ENCODE measurements around the gene PRPF8.
A peak's percentile ranks its signal among the peaks of the same experiment; 100 is the strongest.

PRPF8 gene

DNA sequence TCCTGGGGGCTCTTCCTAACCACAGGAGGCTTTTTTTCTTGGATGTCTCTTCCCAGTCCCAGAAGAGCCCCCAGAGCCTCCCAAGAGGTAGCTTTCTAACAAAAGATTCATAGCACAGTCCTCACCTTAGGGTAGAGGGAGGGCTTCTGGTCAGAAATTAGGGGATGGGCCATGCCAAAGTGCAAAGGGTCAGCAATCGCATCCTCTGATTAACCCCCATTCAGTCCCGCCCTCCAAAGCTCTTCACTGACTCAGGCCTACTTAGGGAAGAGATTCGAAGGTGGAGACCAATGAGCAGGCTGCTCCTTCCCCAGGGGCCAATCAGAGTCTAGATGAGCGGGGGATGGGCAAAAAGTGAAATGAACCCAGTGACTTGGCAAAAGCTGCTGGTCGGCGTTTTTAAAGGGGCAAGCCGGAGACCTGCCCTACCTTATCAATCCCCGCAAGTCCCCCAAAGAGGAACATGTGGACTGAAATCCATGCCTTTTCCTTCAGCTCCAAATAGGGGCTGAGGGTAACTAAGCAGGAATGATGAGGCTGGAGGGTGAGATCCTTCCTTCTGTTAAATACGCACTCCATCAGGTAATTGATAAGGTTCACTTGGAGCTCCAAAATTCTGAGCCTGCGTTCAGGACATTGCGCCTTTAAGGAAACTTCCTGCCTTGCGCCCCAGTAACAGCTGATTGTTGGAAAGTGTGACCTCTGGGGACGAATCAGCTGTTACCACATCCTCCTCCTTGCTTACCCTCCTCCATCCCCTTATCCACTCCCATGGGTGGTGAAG is 32.4 kb upstream of the PRPF8 start:
- peak; percentile 96 for FAIRE-seq

DNA sequence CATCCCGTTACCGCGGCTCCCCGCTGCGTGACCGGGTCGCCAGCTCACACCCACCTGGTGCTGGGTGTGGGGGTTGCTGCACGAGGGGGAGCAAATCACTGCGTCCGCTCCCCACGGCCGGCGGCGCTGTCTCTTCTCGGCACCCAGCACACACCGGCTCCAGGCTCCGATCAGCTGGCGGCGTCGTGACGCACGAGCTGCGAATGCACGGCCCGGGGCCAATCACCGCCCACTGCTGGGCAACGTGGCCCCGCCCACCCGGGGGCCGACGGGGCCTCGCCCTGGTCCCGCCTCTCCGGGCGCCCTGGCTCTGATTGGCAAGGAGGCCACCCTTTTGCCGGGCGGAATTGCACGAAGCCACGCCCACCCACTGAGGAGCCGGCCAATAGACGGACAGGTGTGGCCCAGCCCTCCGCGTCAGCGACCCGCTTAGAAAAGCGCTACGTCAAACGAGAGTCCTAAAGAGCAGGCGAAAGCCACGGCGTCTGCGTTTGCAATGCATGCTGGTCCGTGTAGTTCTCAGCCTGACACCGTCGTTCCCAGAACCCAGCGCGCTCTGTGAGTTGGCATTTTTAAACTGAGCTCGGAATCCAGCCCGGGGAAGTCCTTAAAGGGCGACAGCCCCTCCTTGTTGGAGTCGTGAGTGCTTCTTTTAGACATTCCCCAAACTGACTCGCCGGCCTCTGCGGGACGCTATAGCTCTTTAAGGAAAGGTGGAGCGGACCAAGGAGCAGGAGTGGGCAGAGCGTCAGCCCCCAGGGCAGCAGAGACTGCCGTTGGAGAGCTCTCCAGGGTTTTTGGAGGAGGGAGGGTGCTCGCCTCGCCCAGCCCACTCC is 31.6 kb upstream of the PRPF8 start:
- DNase-seq (ENCODE audit: insufficient read length, low spot score) (peak; percentile 100), FAIRE-seq (peak; percentile 99)
- peak; percentile 72 for TF ChIP-seq POU2F2 (IDR thresholded peaks at IDR 0.05; ENCODE audit: low read depth, low read length)
- TF ChIP-seq TAF1 (IDR thresholded peaks at IDR 0.05; ENCODE audit: low read depth, low read length) = peak; percentile 94
- peak; percentile 5 for TF ChIP-seq PAX5 (IDR thresholded peaks at IDR 0.05; ENCODE audit: insufficient read depth, low read length, severe bottlenecking)
- peak; percentile 94 for TF ChIP-seq POLR2A (IDR thresholded peaks at IDR 0.05; ENCODE audit: low read depth, low read length)
- peak; percentile 97 for TF ChIP-seq POLR2AphosphoS5 (IDR thresholded peaks at IDR 0.05; ENCODE audit: low read depth, low read length)
- no peak for TF ChIP-seq SPI1 (IDR thresholded peaks at IDR 0.05; ENCODE audit: low read depth, low read length)

More for the DNA sequence above, 32.4 kb upstream of the PRPF8 start:
- peak; percentile 85 for DNase-seq (ENCODE audit: insufficient read length, low spot score)
- TF ChIP-seq TAF1 (IDR thresholded peaks at IDR 0.05; ENCODE audit: low read depth, low read length) (peak; percentile 54), POLR2AphosphoS5 (IDR thresholded peaks at IDR 0.05; ENCODE audit: low read depth, low read length) (peak; percentile 75), POU2F2 (IDR thresholded peaks at IDR 0.05; ENCODE audit: low read depth, low read length) (peak; percentile 37; the same call in 1 of the 2 replicates), POLR2A (IDR thresholded peaks at IDR 0.05; ENCODE audit: low read depth, low read length) (peak; percentile 85), PAX5 (IDR thresholded peaks at IDR 0.05; ENCODE audit: insufficient read depth, low read length, severe bottlenecking) (no peak), SPI1 (IDR thresholded peaks at IDR 0.05; ENCODE audit: low read depth, low read length) (0 out of 2 replicates have a peak, but pooled peaks have one; percentile 8)

DNA sequence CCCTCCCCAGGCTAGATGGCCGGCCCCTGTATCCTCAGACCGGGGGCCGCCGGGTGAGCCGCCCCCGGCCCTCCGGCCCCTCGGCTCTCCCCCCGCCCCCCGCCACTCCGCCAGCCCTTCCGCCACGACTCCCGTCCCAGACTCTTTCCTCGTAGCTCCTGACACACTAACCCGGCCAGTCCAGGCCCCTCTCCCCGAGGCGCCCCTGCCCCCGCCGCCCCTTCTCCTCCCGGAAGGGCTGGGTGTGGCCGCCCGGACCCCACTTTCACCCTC is 31.1 kb upstream of the PRPF8 start:
- TF ChIP-seq TAF1 (IDR thresholded peaks at IDR 0.05; ENCODE audit: low read depth, low read length) = no peak
- no peak for TF ChIP-seq POU2F2 (IDR thresholded peaks at IDR 0.05; ENCODE audit: low read depth, low read length)
- no peak for TF ChIP-seq POLR2AphosphoS5 (IDR thresholded peaks at IDR 0.05; ENCODE audit: low read depth, low read length)
- TF ChIP-seq PAX5 (IDR thresholded peaks at IDR 0.05; ENCODE audit: insufficient read depth, low read length, severe bottlenecking) = no peak
- TF ChIP-seq POLR2A (IDR thresholded peaks at IDR 0.05; ENCODE audit: low read depth, low read length) = no peak
- TF ChIP-seq SPI1 (IDR thresholded peaks at IDR 0.05; ENCODE audit: low read depth, low read length) = no peak
- FAIRE-seq (no peak), DNase-seq (ENCODE audit: insufficient read length, low spot score) (no peak)

DNA sequence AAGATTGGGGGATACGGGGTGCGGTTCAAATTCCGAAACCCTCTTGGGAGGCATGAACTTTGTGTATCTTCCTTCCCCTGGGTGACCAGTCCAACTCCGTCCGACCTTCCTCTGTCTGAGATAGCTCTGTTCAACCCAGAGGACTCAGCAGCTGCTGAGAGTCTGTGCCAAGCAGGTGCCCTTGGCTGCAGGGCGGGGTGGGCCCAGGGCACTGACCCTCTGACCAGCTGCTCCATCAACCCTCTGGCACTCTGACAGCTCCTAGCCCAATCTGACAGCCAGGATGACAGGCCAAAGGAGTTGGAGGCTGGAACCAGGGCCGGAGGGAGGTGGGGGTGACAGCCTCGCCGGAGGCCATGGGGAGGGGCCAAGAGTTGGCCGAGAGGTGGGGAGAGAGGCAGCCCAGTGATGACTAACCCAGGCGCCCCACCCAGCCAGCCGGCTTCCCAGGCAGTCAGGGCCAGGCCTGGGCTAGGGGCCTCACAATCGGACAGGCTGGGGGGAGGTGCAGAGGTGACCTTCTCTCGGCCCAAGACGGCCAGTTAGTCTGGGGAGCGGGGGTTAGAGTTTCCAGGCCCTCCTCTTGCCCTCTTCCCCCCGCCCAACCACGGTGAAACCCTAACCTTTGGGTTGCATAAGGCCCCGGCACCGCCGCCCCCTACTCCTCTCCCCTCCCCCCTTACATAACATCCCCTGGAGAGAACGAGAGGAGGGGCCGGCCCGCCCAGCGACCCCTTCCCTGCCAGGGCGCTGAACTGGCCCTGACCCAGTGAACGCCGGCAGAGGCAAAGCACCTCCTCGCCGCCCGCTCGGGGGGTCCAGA is 30.5 kb upstream of the PRPF8 start:
- DNase-seq (ENCODE audit: insufficient read length, low spot score) (no peak), FAIRE-seq (no peak)
- TF ChIP-seq PAX5 (IDR thresholded peaks at IDR 0.05; ENCODE audit: insufficient read depth, low read length, severe bottlenecking) (no peak), TAF1 (IDR thresholded peaks at IDR 0.05; ENCODE audit: low read depth, low read length) (no peak), POLR2AphosphoS5 (IDR thresholded peaks at IDR 0.05; ENCODE audit: low read depth, low read length) (no peak), POU2F2 (IDR thresholded peaks at IDR 0.05; ENCODE audit: low read depth, low read length) (no peak), SPI1 (IDR thresholded peaks at IDR 0.05; ENCODE audit: low read depth, low read length) (no peak), POLR2A (IDR thresholded peaks at IDR 0.05; ENCODE audit: low read depth, low read length) (no peak)

DNA sequence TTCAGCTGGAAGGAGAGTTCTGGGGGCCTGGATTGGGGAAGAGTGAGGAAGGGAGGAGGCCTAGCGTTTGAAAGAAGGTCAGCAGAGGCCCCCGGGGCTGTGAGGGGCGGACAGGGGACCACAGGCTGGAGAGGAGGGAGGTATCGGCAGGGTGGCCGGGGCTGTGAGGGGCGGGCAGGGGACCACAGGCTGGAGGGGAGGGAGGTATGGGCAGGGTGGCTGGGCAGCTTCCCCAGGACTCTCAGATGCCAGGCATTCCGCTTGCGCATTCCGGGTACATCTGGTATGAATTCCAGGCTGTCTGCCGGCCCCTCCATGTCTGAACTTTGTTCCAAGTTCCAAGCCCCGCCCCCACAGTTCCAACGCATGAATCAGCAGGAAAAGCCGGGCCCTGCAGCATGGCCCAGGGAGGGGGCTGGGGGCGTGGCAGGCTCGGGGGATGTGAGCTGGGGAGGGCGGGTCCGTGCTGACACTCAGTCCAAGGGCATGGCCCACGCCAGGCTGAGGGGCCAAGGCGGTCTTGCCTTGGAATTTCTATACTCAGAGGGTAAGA is 29.8 kb upstream of the PRPF8 start:
- no peak for FAIRE-seq
- no peak for TF ChIP-seq PAX5 (IDR thresholded peaks at IDR 0.05; ENCODE audit: insufficient read depth, low read length, severe bottlenecking)
- TF ChIP-seq POU2F2 (IDR thresholded peaks at IDR 0.05; ENCODE audit: low read depth, low read length) = no peak
- TF ChIP-seq SPI1 (IDR thresholded peaks at IDR 0.05; ENCODE audit: low read depth, low read length) = no peak
- TF ChIP-seq POLR2AphosphoS5 (IDR thresholded peaks at IDR 0.05; ENCODE audit: low read depth, low read length) = no peak
- TF ChIP-seq POLR2A (IDR thresholded peaks at IDR 0.05; ENCODE audit: low read depth, low read length) = no peak
- TF ChIP-seq TAF1 (IDR thresholded peaks at IDR 0.05; ENCODE audit: low read depth, low read length) = no peak
- no peak for DNase-seq (ENCODE audit: insufficient read length, low spot score)

DNA sequence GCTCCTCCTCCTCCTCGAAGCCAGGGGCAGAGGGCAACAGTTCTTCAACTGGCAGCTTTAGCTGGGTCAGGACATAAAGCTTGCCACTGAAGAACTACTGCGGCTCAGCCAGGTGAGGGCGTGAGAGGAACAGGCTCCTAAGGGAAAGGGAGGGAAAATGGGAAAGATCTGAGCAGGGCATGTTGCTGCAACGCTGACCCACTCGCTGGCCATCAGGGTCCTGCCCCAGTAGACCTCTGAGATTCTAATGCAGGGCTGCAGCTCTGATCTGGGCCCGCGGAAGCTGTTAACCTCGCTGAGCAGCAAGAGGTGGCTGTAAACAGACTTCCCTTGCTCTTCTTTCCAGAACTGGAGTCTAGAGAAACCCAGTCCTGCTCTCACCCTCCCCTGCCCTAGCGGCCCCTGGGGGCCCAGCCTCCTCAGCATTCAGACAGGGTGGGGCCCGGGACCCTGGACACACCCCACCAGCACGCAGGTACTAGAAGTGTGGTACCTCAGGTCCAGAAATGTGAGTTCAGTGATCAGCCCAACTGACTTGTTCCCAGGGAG is 29.3 kb upstream of the PRPF8 start:
- FAIRE-seq (no peak), DNase-seq (ENCODE audit: insufficient read length, low spot score) (no peak)
- TF ChIP-seq PAX5 (IDR thresholded peaks at IDR 0.05; ENCODE audit: insufficient read depth, low read length, severe bottlenecking) = no peak
- no peak for TF ChIP-seq POLR2A (IDR thresholded peaks at IDR 0.05; ENCODE audit: low read depth, low read length)
- TF ChIP-seq TAF1 (IDR thresholded peaks at IDR 0.05; ENCODE audit: low read depth, low read length) = no peak
- TF ChIP-seq POU2F2 (IDR thresholded peaks at IDR 0.05; ENCODE audit: low read depth, low read length) = no peak
- TF ChIP-seq SPI1 (IDR thresholded peaks at IDR 0.05; ENCODE audit: low read depth, low read length) = no peak
- no peak for TF ChIP-seq POLR2AphosphoS5 (IDR thresholded peaks at IDR 0.05; ENCODE audit: low read depth, low read length)

DNA sequence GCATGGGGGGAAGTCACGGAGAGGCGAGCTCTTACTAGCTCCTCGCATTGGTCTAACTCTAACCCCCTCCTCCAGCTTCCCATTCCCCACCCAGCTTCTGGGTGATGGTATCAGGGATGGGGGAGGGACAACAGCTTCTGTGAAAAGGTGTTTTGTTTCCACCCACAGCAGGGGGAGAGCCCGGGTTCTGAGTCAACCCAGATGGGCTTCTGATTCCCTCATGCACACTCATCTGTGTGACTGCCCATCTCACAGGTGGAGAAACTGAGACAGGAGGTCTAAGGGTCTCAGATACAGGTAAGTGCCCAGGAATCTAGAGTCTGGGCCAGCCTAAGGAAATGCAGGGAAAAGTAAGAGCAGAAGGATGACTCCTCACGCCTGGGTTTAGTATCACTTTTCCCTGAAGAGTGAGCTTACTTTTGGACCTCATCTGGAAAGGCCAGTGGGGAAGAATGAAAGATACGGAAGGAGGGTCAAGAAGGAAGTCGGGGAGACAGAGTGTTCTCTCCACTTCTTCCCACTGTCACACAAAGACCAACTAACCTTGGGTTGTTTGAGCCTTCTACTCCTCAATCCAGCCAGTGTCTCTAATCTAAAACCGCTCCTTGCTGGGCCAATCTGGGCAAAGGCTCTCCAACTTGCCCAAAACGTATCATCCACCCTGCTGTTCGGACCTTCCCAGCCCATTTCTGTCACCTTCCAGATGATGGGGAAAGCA is 28.7 kb upstream of the PRPF8 start:
- no peak for TF ChIP-seq POLR2AphosphoS5 (IDR thresholded peaks at IDR 0.05; ENCODE audit: low read depth, low read length)
- DNase-seq (ENCODE audit: insufficient read length, low spot score) (no peak), FAIRE-seq (no peak)

DNA sequence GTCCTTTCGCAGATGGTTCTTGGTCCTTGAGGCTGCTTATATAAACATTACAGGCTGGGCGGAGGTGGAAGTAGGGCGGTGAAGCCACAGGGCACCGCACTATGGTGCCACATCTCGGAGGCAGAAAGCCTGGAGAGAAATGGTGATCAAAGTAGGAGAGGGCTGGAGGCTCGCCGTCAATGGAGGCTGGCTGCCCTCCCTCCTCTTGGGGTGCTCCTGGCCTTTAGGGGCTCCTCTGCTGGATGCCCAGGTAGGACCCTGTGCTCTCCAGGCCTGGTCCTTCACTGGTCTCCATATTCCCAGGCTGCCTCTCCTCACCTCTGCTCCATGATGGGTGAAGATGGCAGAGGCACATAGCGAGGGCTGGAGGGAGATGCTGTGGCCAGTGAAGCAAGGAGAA is 27.6 kb upstream of the PRPF8 start:
- FAIRE-seq (no peak), DNase-seq (ENCODE audit: insufficient read length, low spot score) (no peak)
- TF ChIP-seq SPI1 (IDR thresholded peaks at IDR 0.05; ENCODE audit: low read depth, low read length) (no peak), POU2F2 (IDR thresholded peaks at IDR 0.05; ENCODE audit: low read depth, low read length) (no peak), POLR2A (IDR thresholded peaks at IDR 0.05; ENCODE audit: low read depth, low read length) (no peak), PAX5 (IDR thresholded peaks at IDR 0.05; ENCODE audit: insufficient read depth, low read length, severe bottlenecking) (no peak), TAF1 (IDR thresholded peaks at IDR 0.05; ENCODE audit: low read depth, low read length) (no peak), POLR2AphosphoS5 (IDR thresholded peaks at IDR 0.05; ENCODE audit: low read depth, low read length) (no peak)
